ENCODE measurements around the gene MCM9. TPM values are rescaled to one million over a fixed set of nuclear protein-coding genes. Genes with fewer than 3 reads are reported as not detected.
"Not testable (repeated sequence)": the region's sequence is repeated elsewhere in the genome, so short reads cannot be mapped to it uniquely, and the experiment has no call there.

MCM9 gene
- total and polyA plus RNA-seq, 7 donors = 1.6 to 5.6 (median 4.6) TPM

DNA sequence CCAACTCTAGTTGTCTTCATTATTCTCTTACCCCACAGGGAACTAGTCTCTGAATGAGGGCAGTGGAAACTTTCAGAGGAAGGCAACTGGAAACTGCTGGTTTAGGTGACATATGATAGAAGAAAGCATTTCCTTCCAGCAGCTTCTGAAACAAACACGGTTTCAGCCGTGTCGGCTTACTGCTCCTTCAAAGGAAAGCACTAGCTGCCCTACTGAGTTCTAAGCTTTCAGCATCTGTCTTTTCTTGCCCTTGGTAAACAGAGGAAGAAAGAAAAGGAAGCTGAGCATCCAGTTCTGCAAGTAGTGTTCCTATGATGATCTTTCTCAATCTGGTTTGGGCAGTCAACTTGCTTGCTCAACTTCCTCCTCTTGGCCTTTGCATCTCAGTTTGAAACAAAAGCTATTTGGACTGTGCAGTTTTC is 166.0 kb downstream of the MCM9 start:
- no peaks in the 10 kb centered on the region for H3K9me3 ChIP-seq
- H3K4me1 ChIP-seq = peaks cover 6% of the 10 kb centered on the region
- 28 to 44% (median 35%) methylated on average over 3 of the region's 3 CpGs for WGBS, 3 donors
- H3K27me3 ChIP-seq (ENCODE audit: insufficient read depth in 3 of 3, low read length in 2 of 3) = no peaks in the 10 kb centered on the region
- peak overlapping the region; percentile 43 for H3K27ac ChIP-seq
- TF ChIP-seq, protein P1, sequence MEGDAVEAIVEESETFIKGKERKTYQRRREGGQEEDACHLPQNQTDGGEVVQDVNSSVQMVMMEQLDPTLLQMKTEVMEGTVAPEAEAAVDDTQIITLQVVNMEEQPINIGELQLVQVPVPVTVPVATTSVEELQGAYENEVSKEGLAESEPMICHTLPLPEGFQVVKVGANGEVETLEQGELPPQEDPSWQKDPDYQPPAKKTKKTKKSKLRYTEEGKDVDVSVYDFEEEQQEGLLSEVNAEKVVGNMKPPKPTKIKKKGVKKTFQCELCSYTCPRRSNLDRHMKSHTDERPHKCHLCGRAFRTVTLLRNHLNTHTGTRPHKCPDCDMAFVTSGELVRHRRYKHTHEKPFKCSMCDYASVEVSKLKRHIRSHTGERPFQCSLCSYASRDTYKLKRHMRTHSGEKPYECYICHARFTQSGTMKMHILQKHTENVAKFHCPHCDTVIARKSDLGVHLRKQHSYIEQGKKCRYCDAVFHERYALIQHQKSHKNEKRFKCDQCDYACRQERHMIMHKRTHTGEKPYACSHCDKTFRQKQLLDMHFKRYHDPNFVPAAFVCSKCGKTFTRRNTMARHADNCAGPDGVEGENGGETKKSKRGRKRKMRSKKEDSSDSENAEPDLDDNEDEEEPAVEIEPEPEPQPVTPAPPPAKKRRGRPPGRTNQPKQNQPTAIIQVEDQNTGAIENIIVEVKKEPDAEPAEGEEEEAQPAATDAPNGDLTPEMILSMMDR (IDR thresholded peaks at IDR 0.05) = no peak
- H3K4me3 ChIP-seq = no peak overlapping the region
- no peak for DNase-seq
- no peaks in the 10 kb centered on the region for H3K36me3 ChIP-seq (ENCODE audit: insufficient read depth in 1 of 2, low read depth in 1 of 2)
- ATAC-seq = peak; percentile 11 to 73 (median 32)
- intact Hi-C loops (cut with DNase I) = no loop called here

DNA sequence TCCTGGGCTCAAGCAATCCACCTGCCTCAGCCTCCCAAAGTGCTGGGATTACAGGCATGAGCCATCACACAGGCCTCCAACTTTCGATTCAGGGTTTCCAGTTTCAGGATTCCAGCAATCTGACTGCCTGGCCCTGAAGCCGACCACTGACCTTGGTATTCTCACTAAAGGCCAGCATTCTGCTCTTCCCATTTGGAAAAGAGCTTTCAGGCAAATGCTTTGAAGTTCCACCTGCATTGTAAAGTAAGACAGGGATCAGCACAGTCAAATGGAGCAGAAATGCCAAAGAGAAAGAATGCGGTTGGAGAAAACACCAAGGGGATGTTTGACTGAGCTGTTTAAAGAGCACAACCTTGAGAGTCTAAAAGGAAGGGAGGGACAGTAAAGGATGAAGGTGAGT is 166.5 kb downstream of the MCM9 start:
- ATAC-seq = no peak
- no peak for DNase-seq
- no peaks in the 10 kb centered on the region for H3K27me3 ChIP-seq (ENCODE audit: insufficient read depth in 3 of 3, low read length in 2 of 3)
- intact Hi-C loops (cut with DNase I) = no loop called here
- H3K36me3 ChIP-seq (ENCODE audit: insufficient read depth in 1 of 2, low read depth in 1 of 2) = no peaks in the 10 kb centered on the region
- H3K4me1 ChIP-seq = peaks cover 6% of the 10 kb centered on the region
- H3K4me3 ChIP-seq = no peak overlapping the region
- peak overlapping the region; percentile 43 for H3K27ac ChIP-seq
- WGBS, 3 donors = 52 to 57% (median 54%) methylated on average over 3 of the region's 3 CpGs
- TF ChIP-seq, protein P1 (IDR thresholded peaks at IDR 0.05) = no peak
- H3K9me3 ChIP-seq = no peaks in the 10 kb centered on the region

DNA sequence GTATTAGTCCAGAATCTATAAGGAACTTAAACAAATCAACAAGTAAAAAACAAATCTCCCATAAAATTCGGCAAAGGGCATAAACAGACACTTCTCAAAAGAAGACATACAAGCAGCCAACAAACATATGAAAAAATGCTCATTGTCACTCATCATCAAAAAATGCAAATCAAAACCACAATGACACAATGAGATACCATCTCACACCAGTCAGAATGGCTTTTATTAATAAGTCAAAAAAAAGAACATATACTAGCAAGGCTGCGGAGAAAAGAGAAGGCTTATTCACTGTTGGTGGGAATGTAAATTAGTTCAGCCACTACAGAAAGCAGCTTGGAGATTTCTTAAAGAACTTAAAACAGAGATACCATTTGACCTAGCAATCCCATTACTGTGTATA is 169.6 kb downstream of the MCM9 start:
- DNase-seq; H3K27ac ChIP-seq; H3K4me1 ChIP-seq; ATAC-seq; H3K36me3 ChIP-seq (ENCODE audit: insufficient read depth in 1 of 2, low read depth in 1 of 2); H3K9me3 ChIP-seq; H3K27me3 ChIP-seq (ENCODE audit: insufficient read depth in 3 of 3, low read length in 2 of 3); H3K4me3 ChIP-seq; intact Hi-C loops (cut with DNase I): not testable (repeated sequence)
- WGBS, 3 donors = 93 to 95% (median 94%) methylated on average over 2 of the region's 2 CpGs

DNA sequence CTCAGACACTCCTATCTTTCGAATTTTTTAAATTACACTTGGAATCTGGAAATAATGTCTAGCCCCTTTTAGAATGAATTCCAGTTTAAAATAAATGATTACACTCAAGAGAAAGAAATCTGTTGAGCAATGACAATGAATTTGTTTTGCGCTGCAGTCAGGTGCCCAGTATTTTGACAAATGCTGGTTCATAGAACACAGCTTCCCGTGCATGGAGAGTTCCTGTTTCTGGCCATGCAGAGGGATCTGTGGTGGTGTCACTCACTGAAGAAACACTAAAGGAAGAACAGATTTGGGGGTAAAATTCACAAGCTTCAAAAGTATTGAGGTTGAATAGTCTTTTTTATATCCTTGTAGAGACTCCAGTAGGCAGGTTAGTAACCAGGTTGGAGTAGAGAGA is 170.2 kb downstream of the MCM9 start:
- Histone ChIP-seq H3K4me1 (peaks cover 6% of the 10 kb centered on the region), H3K9me3 (no peaks in the 10 kb centered on the region), H3K36me3 (ENCODE audit: insufficient read depth in 1 of 2, low read depth in 1 of 2) (no peaks in the 10 kb centered on the region), H3K27me3 (ENCODE audit: insufficient read depth in 3 of 3, low read length in 2 of 3) (no peaks in the 10 kb centered on the region), H3K4me3 (no peak overlapping the region), H3K27ac (no peak overlapping the region)
- intact Hi-C loops (cut with DNase I) = no loop called here
- ATAC-seq (no peak), DNase-seq (no peak)
- TF ChIP-seq, protein P1 (IDR thresholded peaks at IDR 0.05) = no peak
- WGBS, 3 donors = 54 to 60% (median 57%) methylated on average over 3 of the region's 3 CpGs

Other genes with a start within 250 kb of the MCM9 start
- 10 to 100 TPM in 3 of 4 donors, 1 to 10 TPM in 1; 6.8 to 15.4 (median 12.1) TPM for gene ASF1A, start 41.0 kb downstream of the MCM9 start, total RNA-seq
- gene ASF1A, start 41.0 kb downstream of the MCM9 start, polyA plus RNA-seq = 10 to 100 TPM in 1 of 3 donors, 1 to 10 TPM in 2; 5.3 to 22.1 (median 6.0) TPM
- gene FAM184A, start 143.5 kb upstream of the MCM9 start, total RNA-seq = under 1 TPM; 0.22 to 0.52 (median 0.35) TPM
- under 1 TPM; 0.14 to 0.48 (median 0.39) TPM for gene FAM184A, start 143.5 kb upstream of the MCM9 start, polyA plus RNA-seq

Data from psoas muscle (tissue), 8 donors.